Measurements from ENCODE around the gene TMEM72.
A peak's percentile ranks its signal among the peaks of the same experiment; 100 is the strongest.

TMEM72 gene

GRCh38 chr10:44898665-44899064, 12.5 kb upstream of the TMEM72 start:
- H3K27ac ChIP-seq: no peak overlapping the region
- no peaks in the 10 kb centered on the region for H3K9me3 ChIP-seq (ENCODE audit: control insufficient read depth, low read length)
- H3K4me1 ChIP-seq: peaks cover 7% of the 10 kb centered on the region
- H3K27me3 ChIP-seq (ENCODE audit: control insufficient read depth, insufficient read depth, low read length): no peaks in the 10 kb centered on the region
- no peak overlapping the region for H3K4me3 ChIP-seq (ENCODE audit: low read depth, low read length)
- no peak overlapping the region for H3K4me2 ChIP-seq (ENCODE audit: low read length)
- TF ChIP-seq CTCF (IDR thresholded peaks at IDR 0.05): no peak
- H3K9ac ChIP-seq: no peak overlapping the region
- H3K79me2 ChIP-seq: no peaks in the 10 kb centered on the region
- peak overlapping the region; percentile 9 for H2AFZ ChIP-seq
- no peaks in the 10 kb centered on the region for H3K36me3 ChIP-seq (ENCODE audit: control insufficient read depth, insufficient read depth, low read length)

- no peaks in the 10 kb centered on the region for H3K9me3 ChIP-seq (ENCODE audit: control insufficient read depth, low read length)
- no peak overlapping the region for H3K4me2 ChIP-seq (ENCODE audit: low read length)
- no peaks in the 10 kb centered on the region for H3K36me3 ChIP-seq (ENCODE audit: control insufficient read depth, insufficient read depth, low read length)
- H3K27ac ChIP-seq: no peak overlapping the region
- peaks cover 7% of the 10 kb centered on the region for H3K4me1 ChIP-seq
- TF ChIP-seq CTCF (IDR thresholded peaks at IDR 0.05): no peak
- peak overlapping the region; percentile 9 for H2AFZ ChIP-seq
- H3K27me3 ChIP-seq (ENCODE audit: control insufficient read depth, insufficient read depth, low read length): no peaks in the 10 kb centered on the region
- H3K9ac ChIP-seq: no peak overlapping the region
- no peak overlapping the region for H3K4me3 ChIP-seq (ENCODE audit: low read depth, low read length)
- no peaks in the 10 kb centered on the region for H3K79me2 ChIP-seq
Measured at GRCh38 chr10:44899450-44900080, 11.6 kb upstream of the TMEM72 start.

- no peaks in the 10 kb centered on the region for H3K9me3 ChIP-seq (ENCODE audit: control insufficient read depth, low read length)
- peak overlapping the region; percentile 61 for H2AFZ ChIP-seq
- H3K27me3 ChIP-seq (ENCODE audit: control insufficient read depth, insufficient read depth, low read length): no peaks in the 10 kb centered on the region
- peaks cover 7% of the 10 kb centered on the region for H3K4me1 ChIP-seq
- no peak for TF ChIP-seq CTCF (IDR thresholded peaks at IDR 0.05)
- no peak overlapping the region for H3K27ac ChIP-seq
- H3K9ac ChIP-seq: no peak overlapping the region
- no peaks in the 10 kb centered on the region for H3K79me2 ChIP-seq
- H3K36me3 ChIP-seq (ENCODE audit: control insufficient read depth, insufficient read depth, low read length): no peaks in the 10 kb centered on the region
- no peak overlapping the region for H3K4me3 ChIP-seq (ENCODE audit: low read depth, low read length)
- no peak overlapping the region for H3K4me2 ChIP-seq (ENCODE audit: low read length)
Measured at GRCh38 chr10:44902941-44903545, 8.1 kb upstream of the TMEM72 start.

- no peaks in the 10 kb centered on the region for H3K79me2 ChIP-seq
- H3K9me3 ChIP-seq (ENCODE audit: control insufficient read depth, low read length): no peaks in the 10 kb centered on the region
- H3K36me3 ChIP-seq (ENCODE audit: control insufficient read depth, insufficient read depth, low read length): no peaks in the 10 kb centered on the region
- peaks cover 7% of the 10 kb centered on the region for H3K4me1 ChIP-seq
- no peak overlapping the region for H3K9ac ChIP-seq
- no peak overlapping the region for H3K4me2 ChIP-seq (ENCODE audit: low read length)
- H2AFZ ChIP-seq: no peak overlapping the region
- H3K27me3 ChIP-seq (ENCODE audit: control insufficient read depth, insufficient read depth, low read length): no peaks in the 10 kb centered on the region
- H3K4me3 ChIP-seq (ENCODE audit: low read depth, low read length): no peak overlapping the region
- TF ChIP-seq CTCF (IDR thresholded peaks at IDR 0.05): no peak
- H3K27ac ChIP-seq: no peak overlapping the region
Measured at GRCh38 chr10:44906486-44906885, 4.7 kb upstream of the TMEM72 start.

- Histone ChIP-seq H3K36me3 (ENCODE audit: control insufficient read depth, insufficient read depth, low read length) (no peaks in the 10 kb centered on the region), H3K4me1 (peaks cover 7% of the 10 kb centered on the region), H3K4me2 (ENCODE audit: low read length) (no peak overlapping the region), H3K4me3 (ENCODE audit: low read depth, low read length) (no peak overlapping the region), H2AFZ (no peak overlapping the region), H3K79me2 (no peaks in the 10 kb centered on the region), H3K27ac (no peak overlapping the region), H3K27me3 (ENCODE audit: control insufficient read depth, insufficient read depth, low read length) (no peaks in the 10 kb centered on the region), H3K9ac (no peak overlapping the region), H3K9me3 (ENCODE audit: control insufficient read depth, low read length) (no peaks in the 10 kb centered on the region)
- TF ChIP-seq CTCF (IDR thresholded peaks at IDR 0.05): no peak
Measured at GRCh38 chr10:44907556-44907955, 3.6 kb upstream of the TMEM72 start.
